GM19193 (cell line): ENCODE data around the gene BNIP3.

Source experiments
- POLR2A ChIP-seq: IDR thresholded peaks from 4 replicates; pipeline ENCODE4 v1.6.1; 2011; ENCODE audit not compliant: insufficient read depth, insufficient read length; ENCODE audit errors: extremely low read depth

Gene BNIP3

DNA sequence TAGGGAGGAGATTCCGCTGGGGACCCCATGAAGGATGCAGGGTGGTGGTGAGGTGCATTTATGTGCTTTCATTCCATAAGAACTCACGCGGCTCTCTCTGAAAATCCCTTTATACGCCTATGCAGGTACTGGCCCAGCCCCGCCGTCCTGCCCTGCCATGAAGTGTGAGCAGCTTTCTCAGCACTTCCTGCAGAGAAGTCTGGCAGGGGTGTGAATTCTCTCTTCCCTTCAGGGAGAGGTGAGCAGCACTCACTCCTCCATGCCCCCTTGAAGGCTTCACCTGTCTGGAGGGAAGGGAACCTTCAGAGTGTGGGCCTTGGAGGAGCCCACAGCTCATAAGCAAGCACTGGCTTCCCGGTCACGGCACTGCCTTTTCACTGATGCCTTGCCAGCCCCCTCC, 47.0 kb downstream of the BNIP3 start:
- no peak for TF ChIP-seq POLR2A

DNA sequence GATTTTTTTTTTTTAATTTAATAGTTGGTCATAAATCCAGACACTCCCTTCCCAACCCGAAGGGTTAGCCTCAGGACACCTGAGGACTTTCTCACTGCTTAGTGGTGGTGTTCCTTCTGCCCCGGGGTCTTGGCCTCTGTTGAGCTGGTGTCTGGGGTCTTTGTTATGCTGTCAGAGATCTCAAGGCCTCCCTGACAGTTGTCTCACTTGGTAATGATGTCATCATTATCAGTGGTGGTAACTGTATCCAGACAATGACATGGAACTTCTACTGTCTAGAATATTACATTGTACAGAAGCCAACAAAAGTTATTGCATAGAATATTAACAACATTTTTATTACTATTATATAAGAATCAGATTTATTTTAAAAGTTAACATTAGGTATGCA, 48.0 kb downstream of the BNIP3 start:
- no peak for TF ChIP-seq POLR2A

DNA sequence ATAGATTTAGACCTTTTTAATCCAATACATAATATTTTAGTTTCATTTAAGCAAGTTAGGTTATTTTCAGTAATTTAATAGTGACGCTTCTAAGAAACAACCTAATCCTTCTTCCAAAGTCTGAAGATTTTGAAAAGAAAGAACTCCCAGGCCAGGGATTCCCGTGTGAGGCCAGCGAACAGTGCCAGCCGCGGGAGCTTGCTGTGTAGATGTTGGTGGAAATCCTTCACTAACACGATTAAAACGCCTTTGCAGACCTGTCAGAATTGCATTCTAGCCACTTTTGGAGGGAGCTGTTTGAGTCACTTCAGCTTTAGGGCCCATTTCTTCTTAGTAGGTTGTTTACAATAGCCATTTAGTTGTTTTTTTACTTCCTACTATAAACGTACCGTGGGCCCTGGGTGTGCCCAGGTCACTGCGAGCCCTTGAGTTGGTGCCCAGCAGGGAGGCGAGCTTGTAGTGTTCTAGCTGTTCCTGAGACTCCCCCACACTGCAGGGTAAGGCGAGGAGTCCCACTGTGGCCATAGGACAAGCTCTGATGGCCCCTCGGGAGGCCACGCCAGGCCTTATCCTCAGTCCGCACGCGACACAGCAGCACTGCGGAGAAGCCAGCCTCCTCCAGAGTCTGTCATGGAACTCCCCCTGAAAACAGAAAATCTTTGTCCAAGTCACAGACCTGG, 48.6 kb downstream of the BNIP3 start:
- no peak for TF ChIP-seq POLR2A

DNA sequence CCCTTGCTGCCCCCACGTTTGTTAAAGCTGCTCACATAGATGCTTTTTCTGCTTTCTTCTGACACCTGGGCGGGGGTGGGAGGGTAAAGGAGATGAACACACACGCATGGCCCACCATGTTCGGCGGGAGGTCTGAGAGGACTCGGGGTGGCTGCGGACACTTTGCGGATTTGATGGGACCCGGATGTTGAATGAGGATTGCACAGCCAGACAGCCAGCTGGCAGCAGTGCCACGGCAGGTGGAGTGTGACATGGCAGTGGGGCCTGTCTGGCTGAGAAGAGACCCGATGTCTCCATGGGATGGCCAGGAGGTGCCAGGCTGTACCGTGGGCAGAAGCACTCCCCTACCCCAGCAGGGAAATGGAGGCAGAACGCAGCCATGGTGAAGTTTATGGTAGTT, 49.7 kb downstream of the BNIP3 start:
- no peak for TF ChIP-seq POLR2A

DNA sequence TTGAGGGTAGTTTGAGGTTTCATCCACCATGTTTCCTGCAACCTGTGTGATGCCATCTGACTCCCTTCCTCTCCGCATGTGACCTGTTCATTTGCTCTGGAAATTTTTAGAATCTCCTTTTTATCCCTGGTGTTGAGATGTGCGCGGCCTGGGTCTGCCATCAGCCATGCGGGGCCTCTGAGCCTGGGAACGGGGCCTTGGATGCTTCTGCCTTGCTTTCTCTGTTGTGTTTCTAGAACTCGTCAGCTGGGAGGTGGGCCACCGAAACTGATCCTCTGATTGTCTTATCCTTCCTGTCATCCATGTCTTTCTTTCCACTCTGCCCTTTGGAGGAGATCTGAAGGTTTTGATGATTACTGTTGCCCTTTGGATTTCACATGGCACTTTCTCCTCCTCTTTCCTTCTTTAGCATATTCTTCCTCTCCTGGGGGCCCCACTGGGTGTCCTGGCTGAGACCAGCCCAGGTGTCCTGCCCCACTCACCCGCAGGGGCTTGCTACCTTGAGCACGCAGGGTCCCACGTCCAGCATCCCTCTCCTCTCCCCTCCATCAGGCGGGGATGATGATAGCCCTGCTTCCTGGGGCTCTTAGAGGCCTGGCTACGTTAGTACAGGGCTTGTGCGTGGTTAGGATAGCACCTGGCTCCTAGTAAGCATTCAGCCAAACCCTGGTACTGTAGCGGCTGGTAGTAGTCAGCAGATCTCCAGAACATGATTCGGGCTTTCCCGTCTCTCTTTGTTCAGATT, 51.0 kb downstream of the BNIP3 start:
- no peak for TF ChIP-seq POLR2A

DNA sequence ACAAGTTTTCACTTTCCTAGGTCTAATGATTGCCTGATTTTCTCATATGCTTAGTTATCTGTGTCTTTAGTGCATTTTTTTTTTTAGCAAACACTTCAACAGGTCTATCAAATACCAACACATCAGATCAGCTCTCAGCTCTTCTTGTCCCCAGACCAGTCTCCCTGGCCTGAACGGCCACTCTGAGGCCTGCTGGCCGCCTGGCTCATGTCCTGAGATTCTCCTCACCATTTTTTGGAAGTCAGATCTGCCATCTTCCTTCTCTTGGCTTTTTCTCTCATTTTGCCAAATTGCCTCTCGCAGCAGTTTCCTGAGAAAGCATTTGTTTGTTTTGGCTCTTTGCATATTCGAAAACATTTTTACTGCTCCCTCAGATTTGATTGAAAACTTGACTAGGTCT, 51.6 kb downstream of the BNIP3 start:
- no peak for TF ChIP-seq POLR2A

DNA sequence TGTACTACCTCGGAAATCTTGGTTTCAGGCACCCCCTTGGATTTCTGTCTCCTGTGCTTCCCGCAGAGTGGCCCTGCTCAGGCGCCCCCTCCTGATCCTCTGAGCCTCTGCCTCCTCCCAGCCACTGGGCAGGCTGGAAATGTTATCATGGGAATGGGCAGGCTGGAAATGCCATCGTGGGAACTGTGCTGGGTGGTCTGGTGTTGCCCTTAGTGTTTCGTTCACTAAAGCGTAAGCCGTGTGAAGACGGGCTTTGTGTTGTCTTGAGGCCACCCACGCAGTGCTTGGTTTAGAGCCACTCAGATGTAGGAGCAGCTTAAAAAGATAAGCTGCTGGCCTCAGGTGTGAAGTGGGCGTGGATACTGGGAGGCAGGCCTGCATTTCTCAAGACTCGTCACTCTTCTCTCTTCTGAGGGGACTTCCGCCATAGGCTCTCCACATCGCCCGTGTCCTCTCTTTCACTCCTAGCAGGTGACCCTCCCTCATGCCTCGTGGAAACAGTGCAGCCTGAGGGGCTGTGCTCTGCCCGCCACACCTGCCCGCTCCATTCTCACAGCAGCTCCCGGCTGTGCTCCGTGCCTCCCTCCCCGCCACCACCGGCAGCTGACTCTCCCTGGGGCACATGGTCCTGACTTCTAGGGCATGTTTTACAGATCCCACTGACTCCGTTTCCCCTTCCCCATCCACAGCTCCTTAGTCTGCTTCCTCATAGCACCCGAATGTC, 52.4 kb downstream of the BNIP3 start:
- TF ChIP-seq POLR2A = no peak

DNA sequence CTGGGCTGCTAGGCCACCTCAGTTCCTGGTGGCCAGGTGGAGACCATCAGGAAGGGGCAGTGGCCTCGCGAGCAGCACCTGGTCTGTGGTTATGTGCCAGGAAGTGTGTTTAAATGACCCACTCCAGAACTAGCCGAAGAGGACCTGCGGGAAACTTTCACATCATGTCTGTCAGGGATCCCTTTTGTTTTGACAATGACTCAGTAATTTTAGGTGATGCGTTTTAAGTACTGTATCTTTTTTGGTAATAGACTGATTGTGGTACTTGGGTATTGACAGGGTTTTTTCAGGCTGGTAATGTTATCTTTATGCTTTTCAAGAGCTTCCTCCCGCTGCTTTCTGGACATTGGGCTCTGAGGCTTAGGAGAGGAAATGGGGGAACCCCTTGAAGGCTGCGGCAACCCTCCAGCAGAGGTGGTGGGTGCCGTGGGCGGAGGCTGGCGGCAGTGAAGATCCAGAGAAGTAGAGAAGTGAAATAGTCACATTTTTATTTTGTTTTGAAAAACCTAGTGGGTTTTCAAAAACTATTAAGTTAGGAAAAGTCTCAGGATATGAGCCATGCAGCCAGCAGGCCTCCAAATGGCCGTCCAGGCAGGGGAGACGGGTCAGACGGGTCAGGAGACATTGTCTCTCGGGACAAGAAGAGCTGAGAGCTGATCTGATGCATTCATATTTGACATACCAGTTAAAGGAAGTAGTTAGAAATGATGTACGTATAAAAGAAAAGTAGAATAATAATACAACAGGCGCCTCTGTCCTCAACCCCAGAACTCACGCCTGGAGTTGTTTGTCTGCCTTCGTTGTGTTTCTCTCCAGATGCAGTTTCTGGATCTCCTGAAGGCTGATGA, 53.3 kb downstream of the BNIP3 start:
- no peak for TF ChIP-seq POLR2A

DNA sequence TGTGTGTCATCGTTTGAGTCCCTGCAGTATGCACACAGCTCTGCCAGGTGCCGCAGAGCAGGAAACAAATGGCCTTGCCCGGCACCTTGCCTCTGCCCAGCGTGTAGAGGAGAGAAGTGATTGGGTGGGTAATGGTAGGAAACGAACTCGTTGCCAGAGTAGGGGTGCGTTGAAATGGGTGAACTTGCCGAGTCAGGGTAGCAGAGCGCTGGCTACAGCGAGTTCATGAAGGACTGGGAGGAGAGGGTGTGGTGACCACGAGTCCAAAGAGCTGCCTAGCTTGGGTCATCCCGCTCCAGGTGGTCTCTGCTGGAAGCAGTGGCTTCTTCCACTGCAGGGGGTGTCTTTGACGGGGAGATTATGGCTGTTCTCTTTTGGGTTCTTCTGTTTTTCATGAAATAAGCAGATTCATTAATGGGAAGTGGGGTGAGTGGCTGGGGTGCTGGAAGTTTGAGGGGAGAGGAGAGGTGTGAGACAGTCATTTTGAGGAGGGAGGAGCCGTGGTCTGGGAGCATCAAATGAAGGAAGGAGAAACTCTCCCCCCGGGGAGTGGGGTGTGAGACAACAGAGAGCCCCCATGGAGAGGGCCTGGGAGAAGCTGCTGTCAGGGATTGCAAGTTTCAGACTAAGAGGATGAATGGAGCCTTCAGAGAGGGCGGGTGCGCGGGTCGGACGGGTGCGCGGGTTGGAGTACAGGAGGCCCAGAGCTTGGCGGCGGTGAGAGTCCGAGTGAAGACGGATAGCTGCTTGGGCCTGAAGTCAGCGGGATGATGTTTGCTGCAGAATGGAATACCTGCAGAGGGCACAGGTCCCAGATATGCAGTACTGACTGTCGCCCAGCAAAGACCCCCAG, 54.8 kb downstream of the BNIP3 start:
- TF ChIP-seq POLR2A = no peak

DNA sequence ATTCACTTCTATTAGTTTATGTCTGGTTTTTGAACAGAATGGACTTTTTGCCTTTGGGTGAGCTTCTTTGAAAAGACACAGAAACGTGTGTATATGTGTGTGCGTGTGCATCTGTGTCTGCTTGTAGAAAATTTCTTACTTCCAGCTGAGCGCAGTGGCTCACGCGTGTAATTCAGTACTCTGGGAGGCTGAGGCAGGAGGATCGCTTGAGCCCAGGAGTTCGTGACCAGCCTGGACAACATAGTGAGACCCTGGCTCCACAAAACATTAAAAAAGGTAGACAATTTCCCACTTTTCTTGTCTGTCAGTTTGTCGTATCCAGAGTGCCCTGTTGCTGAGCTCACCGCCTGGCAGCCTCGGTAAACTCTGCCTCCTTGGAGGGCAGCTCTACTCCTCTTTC, 55.5 kb downstream of the BNIP3 start:
- no peak for TF ChIP-seq POLR2A

DNA sequence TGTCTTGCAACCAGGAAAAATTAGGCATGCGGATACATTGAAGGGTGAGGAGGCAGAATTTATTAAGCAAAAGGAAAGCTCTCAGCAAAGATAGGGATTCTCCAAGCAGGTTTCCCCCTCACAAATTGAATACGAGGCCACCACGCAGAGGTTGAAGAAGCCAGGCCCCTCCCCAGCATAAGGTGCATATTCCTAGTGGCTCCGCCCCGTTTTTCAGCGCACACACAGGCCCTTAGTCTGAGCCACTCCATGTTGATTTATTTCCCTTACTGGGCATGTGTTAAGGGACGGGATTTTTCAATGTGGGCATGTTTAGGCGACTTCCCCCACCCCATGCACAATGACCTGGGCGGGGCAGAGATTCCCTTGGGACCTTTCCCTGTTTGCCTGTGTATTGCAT, 56.0 kb downstream of the BNIP3 start:
- TF ChIP-seq POLR2A = no peak

DNA sequence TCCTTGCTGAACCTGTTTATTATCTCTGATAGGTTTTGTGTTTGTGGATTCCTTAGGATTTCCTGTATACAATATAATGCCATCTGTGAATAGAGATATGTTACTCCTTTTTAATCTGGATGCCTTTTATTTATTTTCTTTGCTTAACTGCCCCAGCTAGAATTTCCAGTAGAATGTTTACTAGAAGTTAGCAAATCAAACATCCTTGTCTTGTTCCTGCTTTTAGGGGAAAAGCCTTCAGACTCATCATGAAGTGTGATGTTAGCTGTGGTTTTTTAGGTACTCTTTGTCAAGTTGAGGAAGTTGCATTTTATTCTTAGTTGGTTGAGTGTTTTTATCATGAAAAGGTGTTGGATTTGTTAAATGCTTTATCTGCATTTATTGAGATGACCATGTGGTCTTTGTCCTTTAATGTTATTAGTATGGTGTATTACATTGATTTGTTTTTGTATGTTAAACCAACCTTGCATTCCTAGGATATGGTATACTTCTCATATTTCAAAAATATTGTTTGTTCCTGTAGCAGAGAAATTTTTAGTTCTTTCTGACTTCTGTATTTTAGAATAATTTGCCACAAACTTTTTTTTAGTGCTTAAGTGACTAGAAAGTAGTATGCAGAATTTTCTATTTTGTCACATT, 56.6 kb downstream of the BNIP3 start:
- TF ChIP-seq POLR2A = no peak

DNA sequence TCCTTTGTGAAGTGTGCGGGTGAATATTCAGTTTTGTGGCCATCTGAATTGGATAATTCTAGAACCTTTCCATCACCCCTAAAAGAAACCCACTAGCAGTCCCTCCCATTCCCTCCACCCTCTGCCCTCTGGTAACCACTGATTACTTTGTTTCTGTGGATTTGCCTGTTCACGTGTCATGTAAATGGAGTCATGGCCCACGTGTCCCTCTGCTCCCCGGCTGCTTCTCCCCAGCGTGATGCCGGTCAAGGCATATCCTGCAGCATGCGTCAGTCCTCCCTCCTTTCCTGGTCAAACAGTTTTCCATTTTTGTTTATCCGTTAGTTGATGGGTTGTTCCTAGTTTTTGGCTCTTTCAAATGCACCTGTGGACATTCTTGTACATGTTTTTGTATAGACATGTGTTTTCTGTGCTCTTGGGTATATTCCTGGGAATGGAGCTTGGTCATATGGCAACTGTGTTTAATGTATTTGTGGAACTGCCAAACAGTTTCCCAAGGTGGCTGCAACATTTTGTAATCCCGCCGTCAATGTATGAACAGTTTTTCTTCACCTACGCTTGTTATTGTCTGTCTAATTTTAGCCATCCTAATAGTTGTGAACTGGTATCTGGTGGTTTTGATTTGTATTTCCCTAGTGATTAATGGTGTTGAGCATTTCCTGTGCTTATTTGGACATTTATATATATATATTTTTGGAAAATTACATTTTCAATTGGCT, 58.5 kb downstream of the BNIP3 start:
- no peak for TF ChIP-seq POLR2A
